IMR-90 (cell line): Measurements from ENCODE around the gene SH3GL2. TPM values are rescaled to one million over a fixed set of nuclear protein-coding genes. Genes with fewer than 3 reads are reported as not detected.

Experiments used
- ATAC-seq: fragments of 200-7000 bp; cut with Tn5 transposase; 2 replicates; pipeline ENCODE4 v1.9.1; 2020; ENCODE audit warnings: low read depth, mild to moderate bottlenecking, moderate library complexity
- BruUV-seq: library from RNA; stranded (reverse); fragments of 400-500 nt; replicated peaks from 2 replicates; lab custom pipeline; 2021; lab: Mats Ljungman, UMichigan
- CTCF ChIA-PET: fragments of 300-600 bp; formaldehyde crosslinking; extraction: SDS; loops from one replicate; lab custom pipeline; 2021; ENCODE audit warnings: antibody characterized with exemption; lab: Yijun Ruan, JAX
- POLR2A ChIA-PET: fragments of 300-600 bp; sonication (Branson Sonifier 250); formaldehyde crosslinking; loops from one replicate; lab custom pipeline; 2022; ENCODE audit warnings: antibody characterized with exemption; ENCODE audit not compliant: unreplicated experiment; lab: Charles Lee
- DNase-seq: peaks from one replicate; pipeline ENCODE4 v3.0.0; 2013
- H2AFZ ChIP-seq: replicated peaks from 2 replicates; pipeline ENCODE3; 2013; ENCODE audit warnings: low read length, mild to moderate bottlenecking; ENCODE audit not compliant: poor library complexity
- H2AK5ac ChIP-seq: 2 replicates; pipeline ENCODE4 v1.6.1; 2013; ENCODE audit warnings: low read depth, low read length, inconsistent platforms
- H2AK9ac ChIP-seq: replicated peaks from 2 replicates; pipeline ENCODE3; 2013; ENCODE audit warnings: mild to moderate bottlenecking, low read depth, low read length, moderate library complexity; ENCODE audit not compliant: poor library complexity
- H2BK120ac ChIP-seq: 2 replicates; pipeline ENCODE4 v1.6.1; 2013; ENCODE audit warnings: low read depth, low read length, inconsistent platforms
- H2BK15ac ChIP-seq: 3 replicates; pipeline ENCODE4 v1.6.1; 2013; ENCODE audit warnings: low read depth, low read length, inconsistent platforms
- H2BK20ac ChIP-seq: 2 replicates; pipeline ENCODE4 v1.6.1; 2013; ENCODE audit warnings: low read depth, mild to moderate bottlenecking, inconsistent platforms, low read length, moderate library complexity
- H2BK5ac ChIP-seq: 2 replicates; pipeline ENCODE4 v1.6.1; 2013; ENCODE audit warnings: mild to moderate bottlenecking, low read depth, low read length, inconsistent platforms; ENCODE audit not compliant: poor library complexity, severe bottlenecking
- H3K14ac ChIP-seq: replicated peaks from 2 replicates; pipeline ENCODE4 v1.6.1; 2013; ENCODE audit warnings: low read depth, low read length, inconsistent platforms
- H3K18ac ChIP-seq: 2 replicates; pipeline ENCODE4 v1.6.1; 2013; ENCODE audit warnings: low read depth, low read length, control low read depth
- H3K23ac ChIP-seq: 2 replicates; pipeline ENCODE4 v1.6.1; 2013; ENCODE audit warnings: low read depth, low read length, inconsistent platforms
- H3K27ac ChIP-seq: 2 replicates; pipeline ENCODE4 v1.5.1; 2013; ENCODE audit warnings: mild to moderate bottlenecking, control low read depth, low read length; ENCODE audit not compliant: insufficient read depth
- H3K27me3 ChIP-seq: 2 replicates; pipeline ENCODE4 v1.6.1; 2013; ENCODE audit warnings: low read length; ENCODE audit not compliant: control insufficient read depth, insufficient read depth
- H3K36me3 ChIP-seq: 2 replicates; pipeline ENCODE4 v1.6.1; 2013; ENCODE audit warnings: low read length, mixed read lengths; ENCODE audit not compliant: control insufficient read depth, insufficient read depth
- H3K4ac ChIP-seq: 2 replicates; pipeline ENCODE4 v1.6.1; 2013; ENCODE audit warnings: low read depth, low read length, inconsistent platforms
- H3K4me1 ChIP-seq: 2 replicates; pipeline ENCODE4 v1.6.1; 2013; ENCODE audit warnings: low read length, mixed read lengths; ENCODE audit not compliant: control insufficient read depth, insufficient read depth
- H3K4me2 ChIP-seq: 2 replicates; pipeline ENCODE4 v1.6.1; 2013; ENCODE audit warnings: low read depth, mild to moderate bottlenecking, control low read depth, low read length, moderate library complexity
- H3K4me3 ChIP-seq: 2 replicates; pipeline ENCODE4 v1.5.1; 2013; ENCODE audit warnings: low read depth, mild to moderate bottlenecking, control low read depth, low read length, moderate library complexity; ENCODE audit not compliant: insufficient read depth
- H3K56ac ChIP-seq: 2 replicates; pipeline ENCODE4 v1.6.1; 2013; ENCODE audit warnings: low read length, inconsistent platforms; ENCODE audit not compliant: insufficient read depth; ENCODE audit errors: extremely low read depth
- H3K79me1 ChIP-seq, 2 experiments: 2 replicates each; pipeline ENCODE4 v1.6.1; 2013; ENCODE audit warnings: low read length in 2 of 2, inconsistent platforms in 1 of 2, low read depth in 1 of 2
- H3K9ac ChIP-seq: 2 replicates; pipeline ENCODE4 v1.6.1; 2013; ENCODE audit warnings: low read depth, low read length, control low read depth
- H3K9me1 ChIP-seq: 2 replicates; pipeline ENCODE4 v1.6.1; 2013; ENCODE audit warnings: low read length, inconsistent platforms; ENCODE audit not compliant: insufficient read depth
- H3K9me3 ChIP-seq: 2 replicates; pipeline ENCODE4 v1.6.1; 2013; ENCODE audit warnings: low read length; ENCODE audit not compliant: control insufficient read depth, insufficient read depth
- H4K20me1 ChIP-seq: 2 replicates; pipeline ENCODE4 v1.6.1; 2013; ENCODE audit warnings: low read length, inconsistent platforms; ENCODE audit not compliant: insufficient read depth
- H4K5ac ChIP-seq: 2 replicates; pipeline ENCODE4 v1.6.1; 2013; ENCODE audit warnings: mild to moderate bottlenecking, low read depth, low read length, control low read depth
- H4K8ac ChIP-seq, 2 experiments: 2 replicates each; pipeline ENCODE4 v1.6.1; 2013; ENCODE audit warnings: low read depth in 2 of 2, low read length in 2 of 2, control low read depth in 1 of 2, inconsistent platforms in 1 of 2
- H4K91ac ChIP-seq: 2 replicates; pipeline ENCODE4 v1.6.1; 2013; ENCODE audit warnings: low read depth, low read length, inconsistent platforms; ENCODE audit not compliant: insufficient read depth
- BHLHE40 ChIP-seq: fragments of 150-350 bp; IDR thresholded peaks from 2 replicates; pipeline ENCODE4 v1.6.1; 2016; ENCODE audit warnings: mild to moderate bottlenecking, low read depth, low read length
- CEBPB ChIP-seq: IDR thresholded peaks from 2 replicates; pipeline ENCODE4 v1.6.1; 2012; ENCODE audit warnings: low read depth, low read length, improper control_type of control experiment
- CHD1 ChIP-seq: IDR thresholded peaks from 2 replicates; pipeline ENCODE4 v1.6.1; 2012; ENCODE audit warnings: low read depth, low read length, improper control_type of control experiment
- FOS ChIP-seq: fragments of 150-350 bp; IDR thresholded peaks from 2 replicates; pipeline ENCODE4 v1.6.1; 2016; ENCODE audit warnings: low read depth, low read length
- MAFK ChIP-seq: IDR thresholded peaks from 2 replicates; pipeline ENCODE4 v1.6.1; 2012; ENCODE audit warnings: low read depth, low read length, improper control_type of control experiment
- MAZ ChIP-seq: IDR thresholded peaks from 2 replicates; pipeline ENCODE4 v1.6.1; 2012; ENCODE audit warnings: low read depth, mild to moderate bottlenecking, low read length, improper control_type of control experiment, moderate library complexity, borderline replicate concordance
- MXI1 ChIP-seq: IDR thresholded peaks from 2 replicates; pipeline ENCODE4 v1.6.1; 2012; ENCODE audit warnings: low read depth, mild to moderate bottlenecking, low read length, moderate library complexity, borderline replicate concordance
- NFE2L2 ChIP-seq: fragments of 150-350 bp; IDR thresholded peaks from 2 replicates; pipeline ENCODE4 v1.6.1; 2016; ENCODE audit warnings: low read depth, mild to moderate bottlenecking, low read length
- POLR2A ChIP-seq: IDR thresholded peaks from 2 replicates; pipeline ENCODE4 v1.6.1; 2012; ENCODE audit warnings: mild to moderate bottlenecking, low read depth, low read length
- RAD21 ChIP-seq: IDR thresholded peaks from 2 replicates; pipeline ENCODE4 v1.6.1; 2012; ENCODE audit warnings: low read length, improper control_type of control experiment
- RCOR1 ChIP-seq: IDR thresholded peaks from 2 replicates; pipeline ENCODE4 v1.6.1; 2012; ENCODE audit warnings: mild to moderate bottlenecking, low read length, improper control_type of control experiment; ENCODE audit not compliant: insufficient replicate concordance
- RFX5 ChIP-seq: IDR thresholded peaks from 2 replicates; pipeline ENCODE4 v1.8.0; 2012; ENCODE audit warnings: low read depth, mild to moderate bottlenecking, low read length, moderate library complexity
- SMC3 ChIP-seq: fragments of 150-350 bp; IDR thresholded peaks from 2 replicates; pipeline ENCODE4 v1.6.1; 2016; ENCODE audit warnings: low read depth, mild to moderate bottlenecking, antibody characterized with exemption, low read length, moderate library complexity
- WGBS, 2 experiments: methylation state at CpG; one replicate each; pipeline versions ENCODE4 v1.1.5 to v1.1.7; 2013; ENCODE audit warnings: missing lambda C conversion rate in 2 of 2; ENCODE audit not compliant: insufficient read length in 1 of 2; ENCODE audit errors: extremely low coverage in 2 of 2; 5-methylcytosine and 5-hydroxymethylcytosine counted together
- dilution Hi-C: fragments of 300-500 bp; cut with HindIII; formaldehyde crosslinking; loops from one replicate; pipeline ENCODE4 v1.14.3; 2018; ENCODE audit warnings: low sequenced_read_pairs; ENCODE audit not compliant: unreplicated experiment
- in situ Hi-C: fragments of 300-500 bp; cut with MboI; formaldehyde crosslinking; loops from 3 replicates; pipeline ENCODE4 v1.14.3; 2019; ENCODE audit warnings: low sequenced_read_pairs, inconsistent platforms, mixed read lengths
- intact Hi-C: fragments of 100-400 bp; cut with micrococcal nuclease; formaldehyde crosslinking; loops from 2 replicates; pipeline ENCODE4 v1.10.0; 2022
- polyA plus RNA-seq, 3 experiments: library from polyadenylated mRNA; depleted of rRNA; stranded (reverse); fragments of >200 nt; gene quantifications; 2 replicates each; pipeline ENCODE4 v1.2.3, GENCODE V29; 2012; ENCODE audit warnings: low replicate concordance in 1 of 3
- total RNA-seq: library from RNA; depleted of rRNA; stranded (reverse); fragments of >200 nt; gene quantifications from 2 replicates; pipeline ENCODE4 v1.2.3, GENCODE V29; 2012
- TF ChIP-seq, protein P1 (sequence below): fragments of 150-350 bp; IDR thresholded peaks from 2 replicates; pipeline ENCODE4 v1.6.1; 2017; ENCODE audit warnings: mild to moderate bottlenecking, antibody characterized with exemption, low read length, low read depth
- TF ChIP-seq, protein P2 (sequence below): fragments of 150-350 bp; IDR thresholded peaks from 2 replicates; pipeline ENCODE4 v1.6.1; 2016; ENCODE audit warnings: low read depth, mild to moderate bottlenecking, low read length, moderate library complexity, borderline replicate concordance
- TF ChIP-seq, protein P3 (sequence below): conservative IDR thresholded peaks from 2 replicates; pipeline ENCODE4 v1.5.1; 2012; ENCODE audit warnings: mild to moderate bottlenecking, low read depth, low read length, improper control_type of control experiment

SH3GL2 gene
- total and polyA plus RNA-seq, 2 of the 4 experiments (the other 2 are of a cell fraction) = under 0.01 to 0.05 TPM

DNA sequence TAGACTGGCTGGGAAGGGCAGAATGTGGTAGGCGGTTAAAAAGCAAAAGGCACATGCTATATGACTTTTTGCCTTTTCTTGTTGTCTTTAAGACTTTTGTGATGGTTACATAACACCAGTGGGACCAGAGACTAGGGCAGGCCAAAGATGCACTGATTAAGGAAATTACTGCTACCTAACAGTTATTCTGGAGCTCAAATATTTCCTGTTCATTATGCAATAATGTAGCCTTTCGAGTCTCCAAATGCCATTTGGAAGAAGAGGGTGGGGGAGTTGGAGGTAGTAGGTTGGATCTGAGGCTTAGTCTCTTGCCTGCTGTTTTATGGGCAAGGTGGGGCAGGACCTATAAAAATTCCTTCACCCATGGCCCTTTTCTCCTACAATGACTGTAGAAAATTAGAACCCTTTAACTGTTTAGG is 51.7 kb downstream of the SH3GL2 start:
- TF ChIP-seq MAFK (no peak), CHD1 (no peak), POLR2A (no peak), CEBPB (no peak), MAZ (no peak), FOS (no peak), RCOR1 (no peak), RAD21 (no peak), RFX5 (no peak), MXI1 (no peak), NFE2L2 (no peak), BHLHE40 (no peak), SMC3 (no peak)
- TF ChIP-seq, protein P1, sequence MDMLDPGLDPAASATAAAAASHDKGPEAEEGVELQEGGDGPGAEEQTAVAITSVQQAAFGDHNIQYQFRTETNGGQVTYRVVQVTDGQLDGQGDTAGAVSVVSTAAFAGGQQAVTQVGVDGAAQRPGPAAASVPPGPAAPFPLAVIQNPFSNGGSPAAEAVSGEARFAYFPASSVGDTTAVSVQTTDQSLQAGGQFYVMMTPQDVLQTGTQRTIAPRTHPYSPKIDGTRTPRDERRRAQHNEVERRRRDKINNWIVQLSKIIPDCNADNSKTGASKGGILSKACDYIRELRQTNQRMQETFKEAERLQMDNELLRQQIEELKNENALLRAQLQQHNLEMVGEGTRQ = no peak
- TF ChIP-seq, protein P2, sequence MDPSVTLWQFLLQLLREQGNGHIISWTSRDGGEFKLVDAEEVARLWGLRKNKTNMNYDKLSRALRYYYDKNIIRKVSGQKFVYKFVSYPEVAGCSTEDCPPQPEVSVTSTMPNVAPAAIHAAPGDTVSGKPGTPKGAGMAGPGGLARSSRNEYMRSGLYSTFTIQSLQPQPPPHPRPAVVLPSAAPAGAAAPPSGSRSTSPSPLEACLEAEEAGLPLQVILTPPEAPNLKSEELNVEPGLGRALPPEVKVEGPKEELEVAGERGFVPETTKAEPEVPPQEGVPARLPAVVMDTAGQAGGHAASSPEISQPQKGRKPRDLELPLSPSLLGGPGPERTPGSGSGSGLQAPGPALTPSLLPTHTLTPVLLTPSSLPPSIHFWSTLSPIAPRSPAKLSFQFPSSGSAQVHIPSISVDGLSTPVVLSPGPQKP = no peak
- TF ChIP-seq, protein P3, sequence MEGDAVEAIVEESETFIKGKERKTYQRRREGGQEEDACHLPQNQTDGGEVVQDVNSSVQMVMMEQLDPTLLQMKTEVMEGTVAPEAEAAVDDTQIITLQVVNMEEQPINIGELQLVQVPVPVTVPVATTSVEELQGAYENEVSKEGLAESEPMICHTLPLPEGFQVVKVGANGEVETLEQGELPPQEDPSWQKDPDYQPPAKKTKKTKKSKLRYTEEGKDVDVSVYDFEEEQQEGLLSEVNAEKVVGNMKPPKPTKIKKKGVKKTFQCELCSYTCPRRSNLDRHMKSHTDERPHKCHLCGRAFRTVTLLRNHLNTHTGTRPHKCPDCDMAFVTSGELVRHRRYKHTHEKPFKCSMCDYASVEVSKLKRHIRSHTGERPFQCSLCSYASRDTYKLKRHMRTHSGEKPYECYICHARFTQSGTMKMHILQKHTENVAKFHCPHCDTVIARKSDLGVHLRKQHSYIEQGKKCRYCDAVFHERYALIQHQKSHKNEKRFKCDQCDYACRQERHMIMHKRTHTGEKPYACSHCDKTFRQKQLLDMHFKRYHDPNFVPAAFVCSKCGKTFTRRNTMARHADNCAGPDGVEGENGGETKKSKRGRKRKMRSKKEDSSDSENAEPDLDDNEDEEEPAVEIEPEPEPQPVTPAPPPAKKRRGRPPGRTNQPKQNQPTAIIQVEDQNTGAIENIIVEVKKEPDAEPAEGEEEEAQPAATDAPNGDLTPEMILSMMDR = no peak

More for the DNA sequence above, 51.7 kb downstream of the SH3GL2 start:
- Histone ChIP-seq H3K56ac (no peak overlapping the region), H3K4ac (no peak overlapping the region), H3K9me3 (no peaks in the 10 kb centered on the region), H3K27ac (no peak overlapping the region), H3K4me2 (no peak overlapping the region), H3K18ac (no peak overlapping the region), H3K4me3 (no peak overlapping the region), H3K4me1 (peaks cover 2% of the 10 kb centered on the region; the same call in 1 of the 2 replicates), H4K20me1 (no peaks in the 10 kb centered on the region), H2AK5ac (no peak overlapping the region), H4K91ac (no peak overlapping the region), H2AFZ (no peak overlapping the region), H3K27me3 (no peaks in the 10 kb centered on the region), H2AK9ac (no peak overlapping the region), H4K5ac (no peak overlapping the region), H3K9me1 (no peaks in the 10 kb centered on the region; the same call in 1 of the 2 replicates), H3K9ac (no peak overlapping the region), H4K8ac (no peak overlapping the region), H2BK5ac (no peak overlapping the region), H3K23ac (no peak overlapping the region), H3K14ac (no peak overlapping the region), H2BK15ac (no peak overlapping the region), H2BK120ac (no peak overlapping the region), H2BK20ac (no peak overlapping the region), H3K79me1 (no peaks in the 10 kb centered on the region), H3K36me3 (no peaks in the 10 kb centered on the region)
- ATAC-seq (no peak), DNase-seq (no peak)
- intact Hi-C loops (no loop called here), dilution Hi-C loops (no loop called here), in situ Hi-C loops (no loop called here)
- POLR2A ChIA-PET = no interaction called here
- CTCF ChIA-PET = no interaction called here
- 100% methylated on average over 1 of the region's 2 CpGs; no CpG with 5 or more reads in 1 of the 2 experiments for WGBS, 2 experiments
- BruUV-seq = no TSS peak
